A673 (cell line): ENCODE data around the gene OR6C2. TPM values are rescaled to one million over a fixed set of nuclear protein-coding genes. Genes with fewer than 3 reads are reported as not detected.

Experiments used
- Bru-seq: library from RNA; stranded (reverse); fragments of 400-500 nt; gene quantifications from one replicate; lab custom pipeline; 2021; lab: Mats Ljungman, UMichigan
- BruChase-seq, 2 experiments: library from RNA; stranded (reverse); fragments of 400-500 nt; gene quantifications; one replicate each; lab custom pipeline; 2021; lab: Mats Ljungman, UMichigan
- BruUV-seq: library from RNA; stranded (reverse); fragments of 400-500 nt; replicated peaks from 2 replicates; lab custom pipeline; 2021; lab: Mats Ljungman, UMichigan
- CTCF ChIA-PET: fragments of 300-600 bp; sonication (Branson Sonifier 250); formaldehyde crosslinking; loops from one replicate; lab custom pipeline; 2022; ENCODE audit warnings: antibody characterized with exemption; lab: Charles Lee
- POLR2A ChIA-PET: fragments of 300-600 bp; sonication (Branson Sonifier 250); formaldehyde crosslinking; loops from one replicate; lab custom pipeline; 2022; ENCODE audit warnings: antibody characterized with exemption; ENCODE audit not compliant: low non-redundant PET; lab: Charles Lee
- DNase-seq: peaks from one replicate; pipeline ENCODE4 v3.0.0-alpha.2; 2015; ENCODE audit warnings: low spot score
- H3K27ac ChIP-seq: fragments of 200-600 bp; sonication (generic); 2 replicates; pipeline ENCODE4 v1.5.1; 2016; ENCODE audit warnings: mixed run types, low read depth, mild to moderate bottlenecking, mixed read lengths, antibody characterized with exemption, low read length; ENCODE audit not compliant: poor library complexity, severe bottlenecking
- H3K27me3 ChIP-seq: fragments of 200-600 bp; sonication (generic); replicated peaks from 2 replicates; pipeline ENCODE4 v1.6.1; 2017; ENCODE audit warnings: mixed run types, low read depth, mild to moderate bottlenecking, mixed read lengths, antibody characterized with exemption, low read length; ENCODE audit not compliant: insufficient read depth, poor library complexity
- H3K36me3 ChIP-seq: fragments of 200-600 bp; sonication (generic); 2 replicates; pipeline ENCODE4 v1.6.1; 2016; ENCODE audit warnings: mixed run types, mild to moderate bottlenecking, mixed read lengths, antibody characterized with exemption, low read length; ENCODE audit not compliant: insufficient read depth, poor library complexity, severe bottlenecking
- H3K4me1 ChIP-seq: fragments of 200-600 bp; sonication (generic); 2 replicates; pipeline ENCODE4 v1.6.1; 2017; ENCODE audit warnings: mixed run types, mild to moderate bottlenecking, mixed read lengths, antibody characterized with exemption, low read length; ENCODE audit not compliant: insufficient read depth, poor library complexity, severe bottlenecking
- H3K4me3 ChIP-seq: fragments of 200-600 bp; sonication (generic); 2 replicates; pipeline ENCODE4 v1.5.1; 2016; ENCODE audit warnings: low read depth, mixed run types, mild to moderate bottlenecking, mixed read lengths, low read length; ENCODE audit not compliant: poor library complexity, severe bottlenecking
- H3K9me3 ChIP-seq: fragments of 200-600 bp; sonication (generic); 2 replicates; pipeline ENCODE4 v1.6.1; 2016; ENCODE audit warnings: mixed run types, low read depth, mild to moderate bottlenecking, mixed read lengths, antibody characterized with exemption, low read length; ENCODE audit not compliant: poor library complexity, severe bottlenecking
- CTCF ChIP-seq: fragments of 300-800, 200-600 bp; sonication (generic); conservative IDR thresholded peaks from 2 replicates; pipeline ENCODE4 v1.5.1; 2017; ENCODE audit warnings: low read depth, mild to moderate bottlenecking, antibody characterized with exemption, low read length, moderate library complexity, mixed read lengths
- EZH2 ChIP-seq: fragments of 200-600 bp; sonication (generic); IDR thresholded peaks from 2 replicates; pipeline ENCODE4 v1.6.1; 2017; ENCODE audit warnings: borderline replicate concordance, low read depth, mild to moderate bottlenecking, mixed read lengths, antibody characterized with exemption, low read length; ENCODE audit not compliant: poor library complexity, severe bottlenecking
- intact Hi-C: fragments of 100-400 bp; cut with micrococcal nuclease; formaldehyde crosslinking; loops from one replicate; pipeline ENCODE4 v1.10.0; 2022; ENCODE audit not compliant: unreplicated experiment
- long read RNA-seq: library from polyadenylated mRNA; stranded (forward); transcript quantifications from one replicate; pipeline ENCODE4 v2.0.0, GENCODE V29; 2022
- total RNA-seq: library from RNA; stranded (reverse); gene quantifications from 2 replicates; pipeline ENCODE4 v1.2.3, GENCODE V29; 2021

OR6C2 gene
- total RNA-seq (not detected in 2 replicates), Bru-seq, nascent RNA (not detected), BruChase-seq, experiment 1, labeled RNA remaining after a 2-hour chase (not detected), BruChase-seq, experiment 2, labeled RNA remaining after a 6-hour chase (not detected)
- long read RNA-seq = 0 reads

GRCh38 chr12:55443776-55444175 lies at the start of gene OR6C2:
Gene OR6C2, plus strand, starts transcription at chr12:55444076. Its CDS starts 8,138 bp downstream, at chr12:55452214.
- Histone ChIP-seq H3K36me3 (no peaks in the 10 kb centered on the region), H3K27me3 (peaks cover 21% of the 10 kb centered on the region), H3K27ac (no peak within 1 kb of the TSS), H3K4me1 (no peaks in the 10 kb centered on the region), H3K9me3 (no peaks in the 10 kb centered on the region), H3K4me3 (no peak within 1 kb of the TSS)
- CTCF ChIA-PET = no interaction called here
- no peak for DNase-seq
- POLR2A ChIA-PET = no interaction called here
- no TSS peak for BruUV-seq
- intact Hi-C loops = no loop called here
- TF ChIP-seq EZH2 (no peak), CTCF (no peak)

DNA sequence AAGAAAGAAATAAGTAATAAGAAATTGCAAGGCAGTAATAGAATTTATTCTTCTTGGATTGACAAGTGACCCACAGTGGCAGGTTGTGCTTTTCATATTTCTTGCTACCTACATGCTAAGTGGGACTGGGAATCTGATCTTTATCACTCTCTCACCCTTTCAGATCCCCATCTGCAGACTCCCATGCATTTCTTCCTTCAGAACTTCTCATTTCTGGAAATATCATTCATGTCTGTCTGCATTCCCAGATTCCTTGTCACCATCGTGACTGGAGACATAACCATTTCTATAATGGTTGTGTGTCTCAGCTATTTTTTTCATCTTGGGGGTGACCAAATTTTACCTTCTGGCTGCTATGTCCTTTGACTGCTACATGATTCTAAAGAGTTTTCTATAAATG lies 47.5 kb upstream of the OR6C2 start:
- BruUV-seq = no TSS peak
- POLR2A ChIA-PET = no interaction called here
- Histone ChIP-seq H3K4me3 (no peak overlapping the region), H3K9me3 (no peaks in the 10 kb centered on the region), H3K36me3 (no peaks in the 10 kb centered on the region), H3K27ac (no peak overlapping the region), H3K4me1 (no peaks in the 10 kb centered on the region), H3K27me3 (peaks cover 46% of the 10 kb centered on the region)
- intact Hi-C loops = no loop called here
- DNase-seq = no peak
- CTCF ChIA-PET = no interaction called here
- no peak for TF ChIP-seq CTCF
- TF ChIP-seq EZH2 = no peak

DNA sequence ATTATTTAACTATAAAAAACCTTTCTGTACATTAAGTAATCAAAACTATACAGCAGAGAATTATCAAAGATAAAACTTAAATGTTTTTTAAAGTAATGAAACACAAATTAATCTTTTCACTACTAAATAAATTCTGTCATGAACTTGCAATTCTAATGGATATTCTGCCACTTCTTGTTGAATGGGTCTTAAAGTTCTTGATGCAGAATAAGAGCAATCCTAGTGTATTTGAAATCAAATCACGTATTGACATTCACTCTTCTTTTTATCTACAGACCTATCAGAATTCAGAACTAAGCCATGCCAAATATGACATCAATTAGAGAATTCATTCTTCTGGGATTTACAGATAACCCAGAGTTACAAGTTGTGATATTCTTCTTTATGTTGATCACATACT lies 43.6 kb upstream of the OR6C2 start, which contains the start of gene OR6C65:
TSS of gene OR6C65 (plus strand) at position 301 of the 400 bp plus-strand sequence. CDS start at position 301, 0 bp downstream.
- TF ChIP-seq CTCF (no peak), EZH2 (no peak)
- no peaks in the 10 kb centered on the region for H3K9me3 ChIP-seq
- DNase-seq = no peak
- CTCF ChIA-PET = no interaction called here
- H3K4me1 ChIP-seq = no peaks in the 10 kb centered on the region
- no peak within 1 kb of the TSS for H3K27ac ChIP-seq
- H3K27me3 ChIP-seq = peaks cover 23% of the 10 kb centered on the region
- intact Hi-C loops = no loop called here
- no TSS peak for BruUV-seq
- POLR2A ChIA-PET = no interaction called here
- H3K36me3 ChIP-seq = no peaks in the 10 kb centered on the region
- no peak within 1 kb of the TSS for H3K4me3 ChIP-seq
